Measurements from ENCODE around the gene ACO1.

ACO1 gene

GRCh38 chr9:32427111-32427873 lies 42.8 kb downstream of the ACO1 start:
- Mint-ChIP-seq H3K4me1 (no peaks in the 10 kb centered on the region), H3K36me3 (peaks cover 6% of the 10 kb centered on the region), H3K27me3 (no peaks in the 10 kb centered on the region), H3K4me3 (no peak overlapping the region), H3K9me3 (no peaks in the 10 kb centered on the region), H3K27ac (peak overlapping the region; percentile 19)

GRCh38 chr9:32430720-32431119 lies 46.3 kb downstream of the ACO1 start:
- H3K9me3 Mint-ChIP-seq, result no peaks in the 10 kb centered on the region
- H3K36me3 Mint-ChIP-seq, result no peaks in the 10 kb centered on the region
- no peaks in the 10 kb centered on the region for H3K27me3 Mint-ChIP-seq
- H3K4me1 Mint-ChIP-seq, result no peaks in the 10 kb centered on the region
- no peak overlapping the region for H3K27ac Mint-ChIP-seq
- H3K4me3 Mint-ChIP-seq, result no peak overlapping the region

- Mint-ChIP-seq H3K36me3 (no peaks in the 10 kb centered on the region), H3K27me3 (no peaks in the 10 kb centered on the region), H3K27ac (no peak overlapping the region), H3K4me3 (no peak overlapping the region), H3K4me1 (no peaks in the 10 kb centered on the region), H3K9me3 (no peaks in the 10 kb centered on the region)
These were observed 46.8 kb downstream of the ACO1 start for GRCh38 chr9:32431196-32431595.

GRCh38 chr9:32431940-32432555 lies 47.6 kb downstream of the ACO1 start:
- no peaks in the 10 kb centered on the region for H3K36me3 Mint-ChIP-seq
- H3K4me1 Mint-ChIP-seq, result no peaks in the 10 kb centered on the region
- no peaks in the 10 kb centered on the region for H3K27me3 Mint-ChIP-seq
- peak overlapping the region; percentile 57 for H3K27ac Mint-ChIP-seq
- H3K4me3 Mint-ChIP-seq, result no peak overlapping the region
- no peaks in the 10 kb centered on the region for H3K9me3 Mint-ChIP-seq

- no peak overlapping the region for H3K27ac Mint-ChIP-seq
- H3K4me3 Mint-ChIP-seq, result no peak overlapping the region
- H3K9me3 Mint-ChIP-seq, result no peaks in the 10 kb centered on the region
- H3K27me3 Mint-ChIP-seq, result no peaks in the 10 kb centered on the region
- H3K36me3 Mint-ChIP-seq, result no peaks in the 10 kb centered on the region
- H3K4me1 Mint-ChIP-seq, result no peaks in the 10 kb centered on the region
These were observed 50.4 kb downstream of the ACO1 start for GRCh38 chr9:32434892-32435291.

- Mint-ChIP-seq H3K9me3 (no peaks in the 10 kb centered on the region), H3K27me3 (no peaks in the 10 kb centered on the region), H3K36me3 (peaks cover 7% of the 10 kb centered on the region), H3K4me3 (no peak overlapping the region), H3K4me1 (no peaks in the 10 kb centered on the region), H3K27ac (no peak overlapping the region)
These were observed 57.2 kb downstream of the ACO1 start for GRCh38 chr9:32441678-32442077.

- Mint-ChIP-seq H3K9me3 (no peaks in the 10 kb centered on the region), H3K27ac (peak overlapping the region; percentile 55), H3K36me3 (peaks cover 8% of the 10 kb centered on the region), H3K4me3 (no peak overlapping the region), H3K4me1 (no peaks in the 10 kb centered on the region), H3K27me3 (no peaks in the 10 kb centered on the region)
These were observed 58.0 kb downstream of the ACO1 start for GRCh38 chr9:32442433-32442832.

GRCh38 chr9:32449969-32450368 lies 65.5 kb downstream of the ACO1 start:
- no peaks in the 10 kb centered on the region for H3K27me3 Mint-ChIP-seq
- H3K4me1 Mint-ChIP-seq, result no peaks in the 10 kb centered on the region
- H3K4me3 Mint-ChIP-seq, result no peak overlapping the region
- H3K27ac Mint-ChIP-seq, result no peak overlapping the region
- H3K9me3 Mint-ChIP-seq, result no peaks in the 10 kb centered on the region
- peaks cover 7% of the 10 kb centered on the region for H3K36me3 Mint-ChIP-seq

GRCh38 chr9:32454280-32454679 lies 69.8 kb downstream of the ACO1 start:
- H3K36me3 Mint-ChIP-seq, result peaks cover 3% of the 10 kb centered on the region
- H3K9me3 Mint-ChIP-seq, result no peaks in the 10 kb centered on the region
- H3K27ac Mint-ChIP-seq, result peak overlapping the region; percentile 8
- no peaks in the 10 kb centered on the region for H3K27me3 Mint-ChIP-seq
- no peaks in the 10 kb centered on the region for H3K4me1 Mint-ChIP-seq
- H3K4me3 Mint-ChIP-seq, result no peak overlapping the region

GRCh38 chr9:32455738-32456137 lies 71.3 kb downstream of the ACO1 start:
- H3K36me3 Mint-ChIP-seq, result peaks cover 3% of the 10 kb centered on the region
- H3K27ac Mint-ChIP-seq, result no peak overlapping the region
- no peaks in the 10 kb centered on the region for H3K9me3 Mint-ChIP-seq
- H3K4me1 Mint-ChIP-seq, result no peaks in the 10 kb centered on the region
- H3K4me3 Mint-ChIP-seq, result no peak overlapping the region
- H3K27me3 Mint-ChIP-seq, result no peaks in the 10 kb centered on the region

- H3K4me1 Mint-ChIP-seq, result no peaks in the 10 kb centered on the region
- H3K36me3 Mint-ChIP-seq, result peaks cover 3% of the 10 kb centered on the region
- no peak overlapping the region for H3K4me3 Mint-ChIP-seq
- H3K27me3 Mint-ChIP-seq, result no peaks in the 10 kb centered on the region
- no peak overlapping the region for H3K27ac Mint-ChIP-seq
- no peaks in the 10 kb centered on the region for H3K9me3 Mint-ChIP-seq
These were observed 72.1 kb downstream of the ACO1 start for GRCh38 chr9:32456564-32456963.

GRCh38 chr9:32463500-32464293 lies 79.3 kb downstream of the ACO1 start:
- Mint-ChIP-seq H3K9me3 (no peaks in the 10 kb centered on the region), H3K36me3 (peaks cover 10% of the 10 kb centered on the region), H3K27ac (no peak overlapping the region), H3K27me3 (no peaks in the 10 kb centered on the region), H3K4me3 (no peak overlapping the region), H3K4me1 (no peaks in the 10 kb centered on the region)

GRCh38 chr9:32468740-32469139 lies 84.3 kb downstream of the ACO1 start:
- no peaks in the 10 kb centered on the region for H3K9me3 Mint-ChIP-seq
- H3K27me3 Mint-ChIP-seq, result no peaks in the 10 kb centered on the region
- H3K36me3 Mint-ChIP-seq, result peaks cover 17% of the 10 kb centered on the region
- no peak overlapping the region for H3K4me3 Mint-ChIP-seq
- H3K27ac Mint-ChIP-seq, result no peak overlapping the region
- H3K4me1 Mint-ChIP-seq, result no peaks in the 10 kb centered on the region

- Mint-ChIP-seq H3K27me3 (no peaks in the 10 kb centered on the region), H3K4me1 (no peaks in the 10 kb centered on the region), H3K4me3 (no peak overlapping the region), H3K27ac (no peak overlapping the region), H3K36me3 (peaks cover 21% of the 10 kb centered on the region), H3K9me3 (no peaks in the 10 kb centered on the region)
These were observed 87.9 kb downstream of the ACO1 start for GRCh38 chr9:32472344-32472743.

- no peak overlapping the region for H3K27ac Mint-ChIP-seq
- H3K9me3 Mint-ChIP-seq, result no peaks in the 10 kb centered on the region
These were observed 98.9 kb downstream of the ACO1 start for GRCh38 chr9:32483343-32483742.

More at GRCh38 chr9:32483343-32483742, 98.9 kb downstream of the ACO1 start:
- Mint-ChIP-seq H3K36me3 (peaks cover 24% of the 10 kb centered on the region), H3K27me3 (no peaks in the 10 kb centered on the region), H3K4me1 (no peaks in the 10 kb centered on the region), H3K4me3 (no peak overlapping the region)

Measured in activated naive CD4-positive, alpha-beta T cell treated with anti-CD3 and anti-CD28 coated beads, Interleukin-2, amount 50 U/mL, for 24 hours (primary cell).